GM12878 (cell line): ENCODE results near the gene NEK1. TPM values are rescaled to one million over a fixed set of nuclear protein-coding genes. Genes with fewer than 3 reads are reported as not detected.
"Not testable (repeated sequence)": the region's sequence is repeated elsewhere in the genome, so short reads cannot be mapped to it uniquely, and the experiment has no call there.

Experiments used
- ATAC-seq: fragments of 200-7000 bp; cut with Tn5 transposase; 3 replicates; pipeline ENCODE4 v1.9.1; 2020; ENCODE audit warnings: mild to moderate bottlenecking, moderate library complexity
- BruUV-seq: library from RNA; stranded (reverse); fragments of 400-500 nt; replicated peaks from 2 replicates; lab custom pipeline; 2021; lab: Mats Ljungman, UMichigan
- CTCF ChIA-PET: fragments of 300-600 bp; sonication (Branson Sonifier 250); formaldehyde crosslinking; extraction: SDS; loops from one replicate; lab custom pipeline; 2021; ENCODE audit warnings: inconsistent platforms; lab: Yijun Ruan, JAX
- POLR2A ChIA-PET: fragments of 350-600 bp; formaldehyde crosslinking; extraction: SDS; loops from one replicate; lab custom pipeline; 2021; ENCODE audit warnings: inconsistent platforms; lab: Charles Lee
- RAD21 ChIA-PET: fragments of 300-600 bp; sonication (Branson Sonifier 250); formaldehyde crosslinking; loops from one replicate; lab custom pipeline; 2023; ENCODE audit warnings: antibody characterized with exemption; ENCODE audit not compliant: unreplicated experiment; lab: Charles Lee
- SMC1A ChIA-PET: fragments of 300-600 bp; sonication (Branson Sonifier 250); formaldehyde crosslinking; loops from one replicate; lab custom pipeline; 2023; ENCODE audit not compliant: unreplicated experiment, uncharacterized antibody; lab: Charles Lee
- DNase-seq: peaks from one replicate; pipeline ENCODE4 v3.0.0-alpha.2; 2011; ENCODE audit warnings: low read depth, low spot score
- FAIRE-seq: peaks from 3 replicates; lab custom pipeline; 2011; peaks lifted over from hg19 to GRCh38; lab: Jason Lieb, UNC
- H2AFZ ChIP-seq: 2 replicates; pipeline ENCODE4 v1.6.0; 2011; ENCODE audit warnings: low read depth, low read length, control low read depth; ENCODE audit not compliant: control insufficient read depth
- H3K27ac ChIP-seq: 2 replicates; pipeline ENCODE4 v1.5.1; 2011; ENCODE audit warnings: control low read depth; ENCODE audit not compliant: control insufficient read depth, insufficient read depth
- H3K27me3 ChIP-seq, 2 experiments: replicated peaks in 1 of 2; 2 replicates each; pipeline versions ENCODE4 v1.6.0 to v1.6.1; 2011; ENCODE audit warnings: low read length in 1 of 2; ENCODE audit not compliant: control insufficient read depth in 2 of 2, insufficient read depth in 2 of 2
- H3K36me3 ChIP-seq, 2 experiments: 2 replicates each; pipeline ENCODE4 v1.5.1; 2011; ENCODE audit warnings: low read length in 1 of 2; ENCODE audit not compliant: control insufficient read depth in 2 of 2, insufficient read depth in 2 of 2
- H3K4me1 ChIP-seq: 2 replicates; pipeline ENCODE4 v1.6.1; 2011; ENCODE audit warnings: mild to moderate bottlenecking, low read length, moderate library complexity, mixed read lengths; ENCODE audit not compliant: control insufficient read depth, insufficient read depth
- H3K4me2 ChIP-seq: 2 replicates; pipeline ENCODE4 v1.6.0; 2011; ENCODE audit warnings: control low read depth; ENCODE audit not compliant: control insufficient read depth, insufficient read depth
- H3K4me3 ChIP-seq: fragments of 200-600 bp; sonication (generic); 2 replicates; pipeline ENCODE4 v1.5.1; 2016
- H3K79me2 ChIP-seq: 2 replicates; pipeline ENCODE4 v1.6.0; 2011; ENCODE audit warnings: low read length; ENCODE audit not compliant: control insufficient read depth, insufficient read depth
- H3K9ac ChIP-seq: 2 replicates; pipeline ENCODE4 v1.8.0; 2011; ENCODE audit warnings: low read length, control low read depth, mixed read lengths; ENCODE audit not compliant: control insufficient read depth, insufficient read depth
- H3K9me3 ChIP-seq: replicated peaks from 3 replicates; pipeline ENCODE4 v1.5.1; 2011; ENCODE audit warnings: mild to moderate bottlenecking, low read length; ENCODE audit not compliant: control insufficient read depth, insufficient read depth
- H4K20me1 ChIP-seq: 2 replicates; pipeline ENCODE4 v1.6.0; 2011; ENCODE audit not compliant: control insufficient read depth, insufficient read depth
- EZH2 ChIP-seq: IDR thresholded peaks from 2 replicates; pipeline ENCODE4 v1.6.1; 2012; ENCODE audit warnings: low read depth, mild to moderate bottlenecking, control low read depth, inconsistent platforms, low read length, borderline replicate concordance; ENCODE audit not compliant: control insufficient read depth
- JUNB ChIP-seq: IDR thresholded peaks from 2 replicates; pipeline ENCODE4 v1.6.1; 2016; ENCODE audit warnings: antibody characterized with exemption, mild to moderate bottlenecking
- KAT2A ChIP-seq: conservative IDR thresholded peaks from 2 replicates; pipeline ENCODE4 v1.6.1; 2011; ENCODE audit warnings: low read depth, low read length; ENCODE audit not compliant: control insufficient read depth
- MXI1 ChIP-seq: fragments of 150-350 bp; IDR thresholded peaks from 2 replicates; pipeline ENCODE4 v1.6.1; 2011; ENCODE audit warnings: low read depth, mild to moderate bottlenecking, inconsistent platforms, low read length, improper control_type of control experiment
- PAX5 ChIP-seq: IDR thresholded peaks from 2 replicates; pipeline ENCODE4 v1.6.1; 2011; ENCODE audit warnings: low read depth, low read length, borderline replicate concordance
- RELB ChIP-seq: fragments of 450-650 bp; IDR thresholded peaks from 2 replicates; pipeline ENCODE4 v1.6.1; 2017; ENCODE audit warnings: low read depth, mild to moderate bottlenecking, moderate library complexity
- SP1 ChIP-seq: IDR thresholded peaks from one replicate; pipeline ENCODE4 v1.6.1; 2011; ENCODE audit warnings: low read depth, low read length
- TCF12 ChIP-seq: IDR thresholded peaks from 2 replicates; pipeline ENCODE4 v1.6.1; 2011; ENCODE audit warnings: low read depth, mild to moderate bottlenecking, low read length
- YY1 ChIP-seq: IDR thresholded peaks from 2 replicates; pipeline ENCODE4 v1.6.1; 2011; ENCODE audit warnings: low read depth, mild to moderate bottlenecking, low read length
- ZNF24 ChIP-seq: fragments of 450-650 bp; IDR thresholded peaks from 2 replicates; pipeline ENCODE4 v1.6.1; 2017; ENCODE audit warnings: antibody characterized with exemption, mild to moderate bottlenecking
- ZNF274 ChIP-seq: IDR thresholded peaks from one replicate; pipeline ENCODE4 v1.8.0; 2011; ENCODE audit not compliant: insufficient read length, insufficient read depth
- WGBS: methylation state at CpG from one replicate; pipeline ENCODE4 v1.1.6; 2016; ENCODE audit warnings: low lambda C conversion rate; ENCODE audit not compliant: insufficient replicate concordance, insufficient coverage; ENCODE audit errors: missing lambda C conversion rate; 5-methylcytosine and 5-hydroxymethylcytosine counted together
- in situ Hi-C: fragments of 300-500 bp; cut with MboI; formaldehyde crosslinking; loops from 9 replicates; pipeline ENCODE4 v1.14.3; 2018; ENCODE audit warnings: mixed read lengths
- intact Hi-C: fragments of 100-400 bp; cut with micrococcal nuclease; formaldehyde crosslinking; loops from one replicate; pipeline ENCODE4 v1.14.2; 2022; ENCODE audit not compliant: unreplicated experiment
- polyA plus RNA-seq, 11 experiments: library from polyadenylated mRNA; depleted of rRNA in 4 of 11; unstranded in 6 of 11; stranded (reverse) in 5 of 11; fragments of >200 nt; fragmentation: Nextera tagmentation in 4 of 11; fragmentation: Illumina TruSeq in 1 of 11; extraction: Ambion mirVana in 4 of 11; extraction: Trizol in 1 of 11; gene quantifications; 1 replicate in 1 of 11; 2 replicates in 10 of 11; pipeline versions ENCODE4 v1.2.1 to v1.2.3, GENCODE V29; 2011 to 2016; ENCODE audit warnings: inconsistent platforms in 2 of 11, missing spikeins in 2 of 11, low read depth in 1 of 11
- total RNA-seq, 4 experiments: library from RNA; depleted of rRNA in 3 of 4; stranded (reverse); fragments of >200 nt in 3 of 4; fragmentation: Illumina TruSeq in 1 of 4; extraction: Trizol in 1 of 4; gene quantifications; 2 replicates each; pipeline versions ENCODE4 v1.2.1 to v1.2.3, GENCODE V29; 2013 to 2021
- TF ChIP-seq, protein P1 (sequence below): IDR thresholded peaks from 2 replicates; pipeline ENCODE4 v1.6.1; 2011; ENCODE audit warnings: low read depth, mild to moderate bottlenecking, low read length, moderate library complexity, borderline replicate concordance; ENCODE audit errors: extremely low read depth

Gene NEK1
- total and polyA plus RNA-seq, 10 of the 15 experiments (the other 5 are each of a cell fraction or from before 2014, with no cell fraction given): 4.9 to 16.1 (median 7.5) TPM

DNA sequence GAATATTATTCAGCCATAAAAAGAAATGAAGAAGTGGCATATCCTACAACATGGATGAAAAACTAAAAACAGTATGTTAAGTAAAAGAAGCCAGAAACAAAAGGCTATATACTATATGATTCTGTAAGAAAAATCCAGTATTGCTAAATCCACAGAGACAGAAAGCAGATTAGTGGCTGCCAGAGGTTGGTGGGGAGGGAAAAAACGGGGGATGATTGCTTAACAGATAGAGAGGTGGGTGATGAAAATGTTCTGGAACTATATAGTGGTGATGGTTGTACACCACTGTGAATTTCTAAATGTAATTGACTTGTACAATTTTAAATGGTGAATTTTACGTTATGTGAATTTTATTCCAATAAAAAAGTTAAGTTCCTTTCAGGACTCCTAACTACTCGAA is 184.0 kb downstream of the NEK1 start:
- no peak for DNase-seq
- 62% methylated on average over 3 of the region's 3 CpGs for WGBS
- in situ Hi-C loops: no loop called here
- TF ChIP-seq JUNB (no peak), TCF12 (no peak), EZH2 (no peak), SP1 (no peak), KAT2A (no peak), ZNF24 (no peak), PAX5 (no peak), ZNF274 (no peak), MXI1 (no peak), YY1 (no peak), RELB (no peak)
- TF ChIP-seq, protein P1, sequence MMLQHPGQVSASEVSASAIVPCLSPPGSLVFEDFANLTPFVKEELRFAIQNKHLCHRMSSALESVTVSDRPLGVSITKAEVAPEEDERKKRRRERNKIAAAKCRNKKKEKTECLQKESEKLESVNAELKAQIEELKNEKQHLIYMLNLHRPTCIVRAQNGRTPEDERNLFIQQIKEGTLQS: no peak
- TF ChIP-seq, all 136 proteins: peak for 0
- Histone ChIP-seq H3K9ac (no peak overlapping the region), H3K4me3 (no peak overlapping the region), H3K27ac (no peak overlapping the region), H3K79me2 (no peaks in the 10 kb centered on the region), H3K36me3 (no peaks in the 10 kb centered on the region; a peak in 1 of 4 replicates), H3K27me3 (no peaks in the 10 kb centered on the region), H3K9me3 (no peaks in the 10 kb centered on the region), H2AFZ (no peak overlapping the region), H4K20me1 (no peaks in the 10 kb centered on the region), H3K4me2 (no peak overlapping the region), H3K4me1 (no peaks in the 10 kb centered on the region)
- ChIA-PET POLR2A (no interaction called here), RAD21 (no interaction called here), SMC1A (no interaction called here), CTCF (no interaction called here)
- FAIRE-seq (no peak), ATAC-seq (no peak)
- no TSS peak for BruUV-seq
- intact Hi-C loops: loop anchor here (10.0 kb wide), 1 partner anchor 1576 kb away; no protein-coding TSS in a partner anchor

DNA sequence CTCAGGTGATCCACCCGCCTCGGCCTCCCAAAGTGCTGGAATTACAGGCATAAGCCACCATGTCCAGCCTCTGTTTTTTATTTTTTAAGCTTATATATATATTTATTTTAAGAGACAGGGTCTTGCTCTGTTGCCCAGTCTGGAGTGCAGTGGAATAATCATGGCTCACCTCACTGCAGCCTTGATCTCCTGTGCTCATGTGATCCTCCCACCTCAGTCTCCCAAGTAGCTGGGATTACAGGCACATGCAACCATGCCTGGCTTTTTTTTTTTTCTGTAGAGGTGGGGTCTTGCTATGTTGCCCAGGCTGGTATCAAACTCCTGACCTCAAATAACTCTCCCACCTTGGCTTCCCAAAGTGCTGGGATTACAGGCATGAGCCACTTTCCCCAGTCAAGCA is 184.7 kb downstream of the NEK1 start:
- DNase-seq, H3K27ac ChIP-seq, H3K4me2 ChIP-seq, H3K4me1 ChIP-seq, ATAC-seq, H4K20me1 ChIP-seq, POLR2A ChIA-PET, H3K27me3 ChIP-seq, H3K4me3 ChIP-seq, H3K79me2 ChIP-seq, H3K9ac ChIP-seq, H3K36me3 ChIP-seq, H2AFZ ChIP-seq, FAIRE-seq, RAD21 ChIA-PET, in situ Hi-C loops, H3K9me3 ChIP-seq, BruUV-seq: not testable (repeated sequence)
- intact Hi-C loops: loop anchor here (10.0 kb wide), 1 partner anchor 1577 kb away; no protein-coding TSS in a partner anchor
- ChIA-PET SMC1A (interaction anchor here (1.2 kb wide), 1 partner anchor 10 kb away, joined by 8 read pairs; no protein-coding TSS in a partner anchor), CTCF (interaction anchor here (1.3 to 1.4 kb wide), 2 partner anchors 10 to 11 kb away, joined by 4 read pairs; no protein-coding TSS in a partner anchor)
- 98% methylated on average over 2 of the region's 2 CpGs for WGBS
